Activated CD4-positive, CD25-positive, alpha-beta regulatory T cell (primary cell): ENCODE data around the gene SF3B4.
"Not testable (repeated sequence)": the region's sequence is repeated elsewhere in the genome, so short reads cannot be mapped to it uniquely, and the experiment has no call there.

ENCODE experiments used
- DNase-seq, 4 experiments: peaks; one replicate each; lab custom pipeline; 2025; lab: John Stamatoyannopoulos, UW

SF3B4 gene

GRCh38 chr1:149927563-149928400 is at the start of gene SF3B4:
TSS of gene SF3B4 (minus strand) at chr1:149927803. CDS start at chr1:149927759, 44 bp downstream.
- peak; percentile 84 to 95 (median 93) for DNase-seq

GRCh38 chr1:149977345-149977744 is 49.7 kb upstream of the SF3B4 start:
- no peak for DNase-seq

GRCh38 chr1:149972547-149972946 is 44.9 kb upstream of the SF3B4 start:
- no peak for DNase-seq

GRCh38 chr1:149967646-149968045 is 40.0 kb upstream of the SF3B4 start:
- DNase-seq = no peak

- DNase-seq = no peak
Observed at GRCh38 chr1:149967041-149967440, 39.4 kb upstream of the SF3B4 start.

GRCh38 chr1:149966405-149966804 is 38.8 kb upstream of the SF3B4 start:
- no peak for DNase-seq

GRCh38 chr1:149965440-149965839 is 37.8 kb upstream of the SF3B4 start:
- DNase-seq = no peak

- no peak for DNase-seq
Observed at GRCh38 chr1:149963358-149963757, 35.8 kb upstream of the SF3B4 start.

GRCh38 chr1:149962736-149963135 is 35.1 kb upstream of the SF3B4 start:
- DNase-seq = no peak

- DNase-seq = no peak
Observed at GRCh38 chr1:149962039-149962647, 34.5 kb upstream of the SF3B4 start.

- not testable (repeated sequence) for DNase-seq
Observed at GRCh38 chr1:149957548-149957947, 29.9 kb upstream of the SF3B4 start.

- no peak for DNase-seq
Observed at GRCh38 chr1:149949911-149950310, 22.3 kb upstream of the SF3B4 start.

GRCh38 chr1:149945206-149945605 is 17.6 kb upstream of the SF3B4 start:
- no peak for DNase-seq

GRCh38 chr1:149942885-149943284 is 15.3 kb upstream of the SF3B4 start:
- DNase-seq = no peak

GRCh38 chr1:149942207-149942606 is 14.6 kb upstream of the SF3B4 start:
- no peak for DNase-seq

- no peak for DNase-seq
Observed at GRCh38 chr1:149940427-149940826, 12.8 kb upstream of the SF3B4 start.

- not testable (repeated sequence) for DNase-seq
Observed at GRCh38 chr1:149938668-149939003, 11.0 kb upstream of the SF3B4 start.

GRCh38 chr1:149937759-149938158 is 10.2 kb upstream of the SF3B4 start:
- DNase-seq = no peak

- DNase-seq = no peak
Observed at GRCh38 chr1:149936992-149937705, 9.5 kb upstream of the SF3B4 start.

GRCh38 chr1:149936170-149936991 is 8.8 kb upstream of the SF3B4 start, which contains the start of gene MTMR11:
TSS of gene MTMR11 (minus strand) at chr1:149936879. CDS start at chr1:149936647, 232 bp downstream.
- DNase-seq = no peak

GRCh38 chr1:149934356-149934755 is 6.8 kb upstream of the SF3B4 start:
- DNase-seq = no peak

- no peak for DNase-seq
Observed at GRCh38 chr1:149933208-149933607, 5.6 kb upstream of the SF3B4 start.
